ENCODE measurements around the gene OR5AN1. TPM values are rescaled to one million over a fixed set of nuclear protein-coding genes. Genes with fewer than 3 reads are reported as not detected.
"Not testable (repeated sequence)": the region's sequence is repeated elsewhere in the genome, so short reads cannot be mapped to it uniquely, and the experiment has no call there.

Gene OR5AN1
- not detected for total RNA-seq
- long read RNA-seq, result 0 reads

GRCh38 chr11:59358595-59358994 lies at the start of gene OR5AN1:
Gene OR5AN1 (plus strand): TSS chr11:59358895. CDS start chr11:59364459, 5,564 bp downstream.
- intact Hi-C loops (cut with micrococcal nuclease), result no loop called here
- Histone ChIP-seq H3K27ac (replicated peaks) (no peak within 1 kb of the TSS), H3K9me3 (replicated peaks) (no peaks in the 10 kb centered on the region), H3K4me1 (no peaks in the 10 kb centered on the region), H3K36me3 (no peaks in the 10 kb centered on the region), H3K4me3 (no peak within 1 kb of the TSS), H3K27me3 (ENCODE audit: low read depth) (peaks cover 15% of the 10 kb centered on the region)
- no peak for DNase-seq
- TF ChIP-seq, protein P1, sequence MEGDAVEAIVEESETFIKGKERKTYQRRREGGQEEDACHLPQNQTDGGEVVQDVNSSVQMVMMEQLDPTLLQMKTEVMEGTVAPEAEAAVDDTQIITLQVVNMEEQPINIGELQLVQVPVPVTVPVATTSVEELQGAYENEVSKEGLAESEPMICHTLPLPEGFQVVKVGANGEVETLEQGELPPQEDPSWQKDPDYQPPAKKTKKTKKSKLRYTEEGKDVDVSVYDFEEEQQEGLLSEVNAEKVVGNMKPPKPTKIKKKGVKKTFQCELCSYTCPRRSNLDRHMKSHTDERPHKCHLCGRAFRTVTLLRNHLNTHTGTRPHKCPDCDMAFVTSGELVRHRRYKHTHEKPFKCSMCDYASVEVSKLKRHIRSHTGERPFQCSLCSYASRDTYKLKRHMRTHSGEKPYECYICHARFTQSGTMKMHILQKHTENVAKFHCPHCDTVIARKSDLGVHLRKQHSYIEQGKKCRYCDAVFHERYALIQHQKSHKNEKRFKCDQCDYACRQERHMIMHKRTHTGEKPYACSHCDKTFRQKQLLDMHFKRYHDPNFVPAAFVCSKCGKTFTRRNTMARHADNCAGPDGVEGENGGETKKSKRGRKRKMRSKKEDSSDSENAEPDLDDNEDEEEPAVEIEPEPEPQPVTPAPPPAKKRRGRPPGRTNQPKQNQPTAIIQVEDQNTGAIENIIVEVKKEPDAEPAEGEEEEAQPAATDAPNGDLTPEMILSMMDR (IDR thresholded peaks at IDR 0.05; ENCODE audit: borderline replicate concordance), result no peak

- TF ChIP-seq, protein P1 (IDR thresholded peaks at IDR 0.05; ENCODE audit: borderline replicate concordance), result no peak
- no peaks in the 10 kb centered on the region for H3K4me1 ChIP-seq
- H3K27ac ChIP-seq (replicated peaks), result no peak overlapping the region
- intact Hi-C loops (cut with micrococcal nuclease), result no loop called here
- peaks cover 15% of the 10 kb centered on the region for H3K9me3 ChIP-seq (replicated peaks)
- no peak for DNase-seq
- no peak overlapping the region for H3K4me3 ChIP-seq
- H3K27me3 ChIP-seq (ENCODE audit: low read depth), result no peaks in the 10 kb centered on the region
- H3K36me3 ChIP-seq, result no peaks in the 10 kb centered on the region
Observed at GRCh38 chr11:59335001-59335400, 23.7 kb upstream of the OR5AN1 start.

DNA sequence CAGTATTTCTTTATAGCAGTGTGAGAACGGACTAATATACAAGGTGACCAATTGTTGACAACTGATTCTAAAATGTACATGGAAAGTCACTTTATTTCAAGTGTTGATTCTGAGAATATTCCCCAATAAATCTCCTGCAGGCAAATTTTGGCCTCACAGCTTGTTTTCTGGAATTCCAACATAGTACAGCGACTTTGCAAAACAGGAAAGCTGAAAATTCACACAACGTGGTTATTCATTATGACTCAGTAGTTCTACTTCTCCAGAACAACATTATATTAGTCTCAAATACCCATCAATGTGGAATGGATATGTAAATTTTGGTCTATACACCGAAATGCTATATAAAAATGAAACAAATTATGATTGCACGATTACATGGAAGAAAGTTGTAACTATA lies 22.5 kb upstream of the OR5AN1 start:
- Histone ChIP-seq H3K36me3 (no peaks in the 10 kb centered on the region), H3K9me3 (replicated peaks) (peaks cover 27% of the 10 kb centered on the region), H3K27me3 (ENCODE audit: low read depth) (no peaks in the 10 kb centered on the region), H3K4me1 (no peaks in the 10 kb centered on the region), H3K4me3 (no peak overlapping the region), H3K27ac (replicated peaks) (no peak overlapping the region)
- no peak for DNase-seq
- TF ChIP-seq, protein P1 (IDR thresholded peaks at IDR 0.05; ENCODE audit: borderline replicate concordance), result no peak
- intact Hi-C loops (cut with micrococcal nuclease), result no loop called here

GRCh38 chr11:59336931-59337330 lies 21.8 kb upstream of the OR5AN1 start:
- TF ChIP-seq, protein P1 (IDR thresholded peaks at IDR 0.05; ENCODE audit: borderline replicate concordance), result no peak
- Histone ChIP-seq H3K4me1 (no peaks in the 10 kb centered on the region), H3K9me3 (replicated peaks) (peaks cover 34% of the 10 kb centered on the region), H3K36me3 (no peaks in the 10 kb centered on the region), H3K27me3 (ENCODE audit: low read depth) (no peaks in the 10 kb centered on the region), H3K4me3 (no peak overlapping the region), H3K27ac (replicated peaks) (no peak overlapping the region)
- DNase-seq, result no peak
- intact Hi-C loops (cut with micrococcal nuclease), result no loop called here

GRCh38 chr11:59349657-59350056 lies 9.0 kb upstream of the OR5AN1 start:
- DNase-seq; H3K36me3 ChIP-seq; intact Hi-C loops (cut with micrococcal nuclease); H3K4me3 ChIP-seq; H3K9me3 ChIP-seq (replicated peaks); H3K27me3 ChIP-seq (ENCODE audit: low read depth); H3K4me1 ChIP-seq; H3K27ac ChIP-seq (replicated peaks): not testable (repeated sequence)

DNA sequence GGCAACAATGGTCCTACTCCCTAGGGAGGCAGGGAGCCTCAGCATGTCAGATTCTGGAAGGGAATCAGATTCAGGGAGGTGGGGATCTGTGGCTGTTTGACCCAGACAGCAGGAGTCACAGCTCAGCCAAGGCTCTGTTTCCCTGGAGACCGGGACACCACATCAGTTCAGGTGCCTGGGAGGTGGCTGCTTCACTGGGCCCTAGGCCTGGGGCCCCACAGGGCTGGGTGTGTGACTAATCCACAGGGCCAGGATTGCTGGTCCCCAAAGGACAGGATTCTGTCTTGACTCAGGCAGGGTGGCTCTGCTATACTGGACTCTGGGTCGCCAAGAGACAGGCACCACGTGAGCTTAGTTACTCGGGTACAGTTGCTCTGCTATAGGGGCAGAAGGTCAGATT lies 3.5 kb upstream of the OR5AN1 start:
- no peak for DNase-seq
- H3K4me1 ChIP-seq, result no peaks in the 10 kb centered on the region
- intact Hi-C loops (cut with micrococcal nuclease), result no loop called here
- H3K27ac ChIP-seq (replicated peaks), result no peak overlapping the region
- H3K36me3 ChIP-seq, result no peaks in the 10 kb centered on the region
- H3K4me3 ChIP-seq, result no peak overlapping the region
- TF ChIP-seq, protein P1 (IDR thresholded peaks at IDR 0.05; ENCODE audit: borderline replicate concordance), result no peak
- peaks cover 15% of the 10 kb centered on the region for H3K27me3 ChIP-seq (ENCODE audit: low read depth)
- no peaks in the 10 kb centered on the region for H3K9me3 ChIP-seq (replicated peaks)

Data from left ventricle myocardium inferior (tissue), 1 donor.